ENCODE measurements around the gene PCK1. TPM values are rescaled to one million over a fixed set of nuclear protein-coding genes. Genes with fewer than 3 reads are reported as not detected.

Gene PCK1
- total and polyA plus RNA-seq, 2 of the 8 experiments (the other 6 are each of a cell fraction or from before 2014, with no cell fraction given): not detected

DNA sequence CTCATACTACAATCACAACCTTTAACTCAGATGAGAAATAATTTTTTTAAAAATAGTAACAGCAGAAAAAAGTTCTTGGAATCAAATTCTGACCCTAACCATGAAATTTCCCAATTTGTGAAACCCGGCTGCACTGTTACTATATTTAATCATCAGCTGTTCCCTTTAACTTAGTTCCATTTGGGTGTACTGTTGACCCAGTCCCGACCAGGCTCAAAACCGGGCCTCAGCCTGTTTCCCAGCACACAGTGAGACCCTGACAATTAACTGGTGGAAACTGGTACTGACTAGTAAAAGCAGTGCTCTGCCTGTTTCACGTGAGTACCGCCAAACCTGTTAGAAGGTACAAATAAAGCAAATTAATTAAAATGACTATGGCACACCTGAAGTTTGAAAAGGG lies 43.0 kb upstream of the PCK1 start (continued):
- no peak for TF ChIP-seq RBBP5 (IDR thresholded peaks at IDR 0.05; ENCODE audit: borderline replicate concordance, low read depth, low read length)
- no peak for TF ChIP-seq CHD2 (IDR thresholded peaks at IDR 0.05; ENCODE audit: low read length)
- no peak for TF ChIP-seq GTF2F1 (IDR thresholded peaks at IDR 0.05; ENCODE audit: borderline replicate concordance, low read depth, low read length)
- TF ChIP-seq, protein P1, sequence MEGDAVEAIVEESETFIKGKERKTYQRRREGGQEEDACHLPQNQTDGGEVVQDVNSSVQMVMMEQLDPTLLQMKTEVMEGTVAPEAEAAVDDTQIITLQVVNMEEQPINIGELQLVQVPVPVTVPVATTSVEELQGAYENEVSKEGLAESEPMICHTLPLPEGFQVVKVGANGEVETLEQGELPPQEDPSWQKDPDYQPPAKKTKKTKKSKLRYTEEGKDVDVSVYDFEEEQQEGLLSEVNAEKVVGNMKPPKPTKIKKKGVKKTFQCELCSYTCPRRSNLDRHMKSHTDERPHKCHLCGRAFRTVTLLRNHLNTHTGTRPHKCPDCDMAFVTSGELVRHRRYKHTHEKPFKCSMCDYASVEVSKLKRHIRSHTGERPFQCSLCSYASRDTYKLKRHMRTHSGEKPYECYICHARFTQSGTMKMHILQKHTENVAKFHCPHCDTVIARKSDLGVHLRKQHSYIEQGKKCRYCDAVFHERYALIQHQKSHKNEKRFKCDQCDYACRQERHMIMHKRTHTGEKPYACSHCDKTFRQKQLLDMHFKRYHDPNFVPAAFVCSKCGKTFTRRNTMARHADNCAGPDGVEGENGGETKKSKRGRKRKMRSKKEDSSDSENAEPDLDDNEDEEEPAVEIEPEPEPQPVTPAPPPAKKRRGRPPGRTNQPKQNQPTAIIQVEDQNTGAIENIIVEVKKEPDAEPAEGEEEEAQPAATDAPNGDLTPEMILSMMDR (IDR thresholded peaks at IDR 0.05; ENCODE audit: control extremely low read depth in 1 of 3, insufficient read depth in 1 of 3, low read depth in 1 of 3, low read length in 3 of 3): no peak

Measured in H1 (cell line).